ENCODE results near the gene AMY2B. TPM values are rescaled to one million over a fixed set of nuclear protein-coding genes. Genes with fewer than 3 reads are reported as not detected.
"Not testable (repeated sequence)": the region's sequence is repeated elsewhere in the genome, so short reads cannot be mapped to it uniquely, and the experiment has no call there.

The AMY2B gene
- 1,000 to 10,000 TPM in 3 of 6 donors, 100 to 1,000 TPM in 3; 343 to 2,598 (median 964) TPM for total RNA-seq
- 100 to 1,000 TPM; 318 to 597 TPM for polyA plus RNA-seq

GRCh38 chr1:103571289-103571688, at the start of gene AMY2B:
AMY2B (plus strand) TSS chr1:103571589; CDS start chr1:103571603, 14 bp downstream.
- not testable (repeated sequence) for FAIRE-seq

GRCh38 chr1:103523346-103523745, 48.0 kb upstream of the AMY2B start:
- 88 to 91% methylated on average over 3 of the region's 3 CpGs for WGBS, 2 donors
- no peak for TF ChIP-seq CTCF (IDR thresholded peaks at IDR 0.05)
- ATAC-seq = no peak
- no peak overlapping the region for H3K27ac ChIP-seq
- intact Hi-C loops (cut with DNase I) = no loop called here
- H3K36me3 ChIP-seq = no peaks in the 10 kb centered on the region
- no peak for DNase-seq
- FAIRE-seq = no peak
- H3K4me1 ChIP-seq = peaks cover 0 to 23% (median 6%) of the 10 kb centered on the region in 3 donors
- no peaks in the 10 kb centered on the region for H3K27me3 ChIP-seq
- H3K4me3 ChIP-seq = no peak overlapping the region
- H3K9me3 ChIP-seq = no peaks in the 10 kb centered on the region

More at GRCh38 chr1:103571289-103571688, at the start of gene AMY2B:
- H3K4me1 ChIP-seq; DNase-seq; intact Hi-C loops (cut with DNase I); H3K9me3 ChIP-seq; H3K27me3 ChIP-seq; H3K36me3 ChIP-seq; ATAC-seq: not testable (repeated sequence)
- Histone ChIP-seq H3K27ac (peak within 1 kb of the TSS; percentile 22 to 71 (median 44)), H3K4me3 (peak within 1 kb of the TSS in 3 of 4 donors; percentile 21 to 31 (median 23))
- 29 to 45% methylated on average over 2 of the region's 2 CpGs for WGBS, 2 donors

GRCh38 chr1:103525114-103525606, 46.2 kb upstream of the AMY2B start:
- 2 to 4% methylated on average over 9 to 28 of the region's 34 CpGs for WGBS, 2 donors
- Histone ChIP-seq H3K9me3 (no peaks in the 10 kb centered on the region), H3K4me1 (peaks cover 6 to 36% (median 10%) of the 10 kb centered on the region in 3 donors), H3K4me3 (peak overlapping the region in 2 of 4 donors; percentile 23 to 37), H3K27me3 (no peaks in the 10 kb centered on the region), H3K36me3 (no peaks in the 10 kb centered on the region), H3K27ac (peak overlapping the region in 1 of 4 donors; percentile 43)
- no peak for TF ChIP-seq CTCF (IDR thresholded peaks at IDR 0.05)
- DNase-seq (peak in 2 of 6 donors; percentile 64 to 71), FAIRE-seq (no peak), ATAC-seq (peak; percentile 74 to 83 (median 82))
- intact Hi-C loops (cut with DNase I) = no loop called here

- no peak for TF ChIP-seq CTCF (IDR thresholded peaks at IDR 0.05)
- H3K36me3 ChIP-seq = no peaks in the 10 kb centered on the region
- 0% methylated on average over 47 to 62 of the region's 62 CpGs for WGBS, 2 donors
- peak within 1 kb of the TSS; percentile 53 to 89 (median 74) for H3K4me3 ChIP-seq
- ATAC-seq (peak; percentile 86 to 92 (median 88)), FAIRE-seq (peak; percentile 17), DNase-seq (peak; percentile 86 to 98 (median 90))
- H3K27ac ChIP-seq = peak within 1 kb of the TSS; percentile 81 to 97 (median 88)
- intact Hi-C loops (cut with DNase I) = no loop called here
- H3K9me3 ChIP-seq = no peaks in the 10 kb centered on the region
- peaks cover 6 to 36% (median 10%) of the 10 kb centered on the region in 3 donors for H3K4me1 ChIP-seq
- H3K27me3 ChIP-seq = no peaks in the 10 kb centered on the region
These were observed 45.5 kb upstream of the AMY2B start, which contains the start of gene RNPC3 for GRCh38 chr1:103525607-103526507. RNPC3 (plus strand) TSS chr1:103525699; CDS start chr1:103526071, 372 bp downstream.

GRCh38 chr1:103527331-103527730, 44.1 kb upstream of the AMY2B start:
- no peaks in the 10 kb centered on the region for H3K36me3 ChIP-seq
- ATAC-seq = no peak
- FAIRE-seq = no peak
- no peak for TF ChIP-seq CTCF (IDR thresholded peaks at IDR 0.05)
- peaks cover 6 to 43% (median 10%) of the 10 kb centered on the region in 3 donors for H3K4me1 ChIP-seq
- intact Hi-C loops (cut with DNase I) = no loop called here
- H3K9me3 ChIP-seq = no peaks in the 10 kb centered on the region
- 22 to 23% methylated on average over 2 of the region's 2 CpGs for WGBS, 2 donors
- DNase-seq = no peak
- H3K4me3 ChIP-seq = peak overlapping the region in 2 of 4 donors; percentile 53 to 72
- H3K27ac ChIP-seq = peak overlapping the region in 1 of 4 donors; percentile 7
- no peaks in the 10 kb centered on the region for H3K27me3 ChIP-seq
